ENCODE data around the gene SPATA46. TPM values are rescaled to one million over a fixed set of nuclear protein-coding genes. Genes with fewer than 3 reads are reported as not detected.

The SPATA46 gene
- total RNA-seq, 1 donor from 2014 or later = not detected

DNA sequence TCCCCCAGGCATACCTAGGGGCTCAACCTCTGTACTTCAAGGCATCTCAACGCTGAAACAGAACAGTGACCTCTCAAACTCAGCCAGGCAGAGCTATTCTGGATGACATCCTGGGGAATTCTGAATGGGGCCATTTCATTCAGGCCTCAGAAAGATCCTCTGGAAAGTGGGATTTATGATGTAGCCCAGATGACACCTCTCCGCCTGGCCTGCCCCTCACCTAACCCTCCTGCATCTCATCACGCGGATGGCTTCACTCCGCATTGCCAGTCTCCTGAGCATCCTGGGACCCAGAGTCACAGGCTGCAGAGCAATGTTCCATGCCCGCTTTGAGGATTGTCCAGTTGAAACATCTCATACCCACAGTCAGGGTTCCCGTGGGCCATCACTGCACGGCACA is 1.2 kb downstream of the SPATA46 start:
- DNase-seq (ENCODE audit: low read depth in 2 of 2) = no peak

DNA sequence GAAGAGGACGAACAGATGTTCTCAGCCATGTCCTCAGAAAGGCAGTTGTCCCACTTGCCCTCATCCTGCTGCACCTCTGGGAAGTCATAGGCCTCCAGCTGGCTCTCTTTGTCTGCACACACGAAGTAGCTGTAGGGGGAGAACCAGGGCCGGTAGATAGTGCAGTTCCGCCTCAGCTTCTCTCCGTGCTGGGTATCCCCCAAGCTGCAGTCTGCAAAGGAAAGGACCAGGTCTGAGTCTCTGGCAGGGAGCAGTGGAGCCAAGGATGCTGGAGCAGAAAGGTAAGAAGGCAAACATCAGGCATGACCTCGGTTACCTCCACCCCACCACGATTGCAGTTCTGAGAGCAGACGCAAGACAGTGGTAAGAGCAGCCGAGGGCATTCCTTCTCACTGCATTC is 2.2 kb downstream of the SPATA46 start:
- DNase-seq (ENCODE audit: low read depth in 2 of 2) = no peak

DNA sequence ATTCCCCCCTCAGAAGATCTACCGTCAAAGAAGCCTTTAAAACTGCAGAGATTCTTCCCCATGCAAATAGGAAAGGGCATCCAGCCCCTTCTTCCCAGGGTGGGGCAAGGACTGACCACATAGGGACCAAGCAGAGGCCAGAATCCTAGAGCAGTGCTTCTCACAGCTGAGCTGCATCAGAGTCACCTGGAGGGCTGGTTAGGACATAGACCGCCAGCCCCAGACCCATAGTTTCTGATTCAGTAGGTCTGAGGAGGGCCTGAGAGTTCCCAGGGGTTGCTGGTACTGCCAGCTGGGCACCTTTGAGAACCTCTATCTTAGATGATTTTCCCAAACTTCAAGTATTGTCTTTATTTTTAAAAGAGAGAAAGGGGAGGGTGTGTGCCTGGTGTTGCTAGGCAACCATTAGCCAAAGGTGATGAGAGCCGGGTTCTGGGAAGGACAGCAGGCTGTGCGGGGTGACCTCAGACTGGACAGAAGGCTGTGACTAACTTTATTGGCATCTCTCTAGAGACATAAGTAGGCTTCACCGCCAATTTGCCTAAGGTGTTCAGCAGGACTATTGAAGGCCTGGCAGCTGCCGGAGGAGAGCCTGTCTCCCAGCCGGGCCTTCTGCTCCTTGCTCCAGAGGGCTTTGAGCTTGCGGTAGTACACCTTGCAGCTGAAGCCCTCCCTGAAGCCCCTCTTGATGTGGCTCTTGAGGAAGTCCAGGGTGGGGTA is 3.0 kb downstream of the SPATA46 start:
- peak in 1 of 2 donors; percentile 44 for DNase-seq (ENCODE audit: low read depth in 2 of 2)

DNA sequence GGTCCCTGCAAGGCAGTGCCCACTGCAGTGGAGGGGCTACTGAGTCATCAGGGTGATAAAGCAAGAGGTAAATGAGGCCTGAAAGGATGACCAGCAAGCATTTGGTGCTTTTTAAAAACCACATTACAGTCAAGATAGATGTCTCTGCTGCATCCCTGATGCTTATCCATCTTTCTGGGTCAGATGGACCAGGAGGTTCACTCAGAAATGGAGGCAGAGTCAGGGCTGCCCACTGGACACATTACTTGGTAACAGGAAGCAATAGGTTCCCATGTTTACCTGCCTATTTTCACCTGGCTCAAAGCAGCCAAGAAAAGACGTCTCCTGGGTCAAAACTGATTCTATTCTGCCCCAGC is 3.6 kb downstream of the SPATA46 start:
- no peak for DNase-seq (ENCODE audit: low read depth in 2 of 2)

DNA sequence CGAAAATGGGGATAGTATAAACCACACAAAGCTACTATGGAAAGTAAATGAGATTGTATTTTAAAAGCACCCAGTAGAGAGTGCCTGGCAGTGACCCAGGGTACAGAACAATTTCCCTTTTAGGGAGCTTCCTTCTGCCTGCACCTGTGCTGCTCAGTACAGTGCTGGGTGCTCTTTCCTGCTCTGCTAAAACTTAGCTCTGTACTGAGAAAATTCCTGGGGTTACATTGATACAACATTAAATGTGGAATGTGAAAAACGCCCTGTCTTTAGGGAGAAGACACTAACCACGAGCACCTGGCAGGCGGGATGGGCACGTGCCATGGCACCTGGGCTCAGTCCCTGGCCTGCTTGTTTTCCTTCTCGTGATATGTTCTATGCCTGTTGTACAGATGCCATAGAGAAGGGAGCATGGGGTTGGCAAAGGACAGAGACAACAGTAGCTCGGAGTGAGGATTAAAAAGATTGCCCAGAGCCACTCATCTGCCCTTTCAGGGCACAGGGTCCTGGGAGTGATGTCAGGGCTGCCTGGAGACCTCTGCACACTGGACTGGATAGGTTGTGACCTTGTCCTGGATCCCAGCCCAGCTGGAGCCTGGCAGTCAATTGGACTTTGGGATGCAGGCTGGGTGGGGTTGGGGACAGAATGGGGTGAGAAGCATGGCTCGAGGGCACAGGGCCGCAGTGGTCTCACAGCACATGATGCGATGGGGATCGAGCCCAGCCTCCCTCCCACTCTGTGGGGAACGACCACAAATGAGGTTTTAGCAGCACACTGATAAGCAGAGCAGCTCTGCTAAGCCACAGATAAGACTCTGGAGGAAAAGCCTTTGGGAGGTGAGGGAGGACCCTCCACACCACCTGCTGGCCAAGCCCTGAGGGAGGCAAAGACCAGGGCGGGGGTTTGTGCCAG is 4.2 kb downstream of the SPATA46 start:
- DNase-seq (ENCODE audit: low read depth in 2 of 2) = no peak

DNA sequence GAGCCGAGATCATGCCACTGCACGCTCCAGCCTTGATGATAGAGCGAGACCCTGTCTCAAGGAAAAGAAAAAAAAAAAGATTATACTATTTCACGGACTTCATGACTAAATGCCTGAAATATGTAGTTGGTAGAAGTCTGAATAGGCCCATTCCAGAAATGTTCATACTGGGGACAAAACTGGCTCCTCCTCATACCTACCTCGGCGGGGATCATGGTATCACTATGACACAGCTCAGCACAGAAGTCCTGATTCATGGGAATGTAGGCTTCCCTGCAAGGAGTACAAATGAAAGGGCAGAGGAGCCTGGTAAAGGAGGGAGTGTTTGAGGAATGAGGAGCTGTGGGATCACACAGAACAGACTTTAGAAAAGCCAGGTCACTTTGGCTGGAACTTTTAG is 5.0 kb downstream of the SPATA46 start:
- DNase-seq (ENCODE audit: low read depth in 2 of 2) = no peak

DNA sequence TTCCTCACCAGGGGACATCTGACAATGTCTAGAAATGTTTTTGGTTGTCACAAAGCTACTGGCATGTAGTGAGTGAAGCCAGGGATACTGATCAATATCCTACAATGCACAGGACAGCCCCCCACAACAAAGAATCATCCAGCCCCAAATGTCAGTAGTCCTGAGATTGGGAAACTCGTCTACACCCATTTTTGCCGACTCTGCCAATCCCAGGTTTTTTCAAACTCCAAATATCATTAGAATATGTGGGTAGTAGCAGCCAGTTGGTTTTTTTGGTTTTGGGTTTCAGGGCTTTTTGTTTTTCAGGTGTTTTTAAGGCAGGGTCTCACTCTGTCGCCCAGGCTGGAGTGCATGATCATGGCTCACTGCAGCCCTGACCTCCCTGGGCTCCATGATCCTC is 5.9 kb downstream of the SPATA46 start:
- DNase-seq (ENCODE audit: low read depth in 2 of 2) = no peak

DNA sequence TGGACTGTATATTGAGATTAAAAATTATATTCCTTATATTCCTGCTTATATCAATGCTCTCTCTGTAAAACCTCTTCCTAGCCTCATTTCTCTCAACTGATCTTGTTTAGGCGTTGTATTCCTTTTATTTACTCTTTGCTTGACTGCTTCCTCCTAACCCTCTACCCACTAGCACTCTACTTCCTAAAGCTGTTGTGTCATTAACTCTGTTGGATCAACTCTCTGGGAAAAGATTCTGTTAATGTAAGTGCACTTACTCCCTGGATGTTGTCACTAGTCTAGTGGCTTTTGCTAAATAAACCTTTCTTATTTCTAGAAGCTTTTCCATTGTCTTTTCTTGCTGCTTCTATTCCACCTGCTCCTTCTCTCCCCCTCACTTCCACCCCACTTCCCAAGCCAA is 6.5 kb downstream of the SPATA46 start:
- DNase-seq (ENCODE audit: low read depth in 2 of 2) = no peak

DNA sequence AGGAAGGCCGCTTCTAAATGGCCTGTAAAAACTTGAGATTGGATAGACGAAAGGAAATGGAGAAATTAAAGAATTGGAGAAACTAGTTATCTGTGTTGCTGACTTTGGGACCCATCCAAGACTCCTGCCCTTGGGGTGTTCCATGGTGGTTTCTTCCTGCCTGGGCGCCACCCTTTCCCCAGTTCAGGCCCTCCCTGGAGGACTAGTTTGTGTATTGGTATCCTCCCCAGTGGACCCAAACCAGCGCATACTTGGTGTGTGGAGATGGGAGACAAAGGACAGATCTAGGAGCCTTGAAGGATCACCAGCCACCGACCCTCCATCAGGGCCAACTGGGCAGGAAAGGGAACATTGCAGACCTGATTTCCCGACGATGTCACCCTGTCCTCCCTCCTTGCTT is 7.1 kb downstream of the SPATA46 start:
- no peak for DNase-seq (ENCODE audit: low read depth in 2 of 2)

DNA sequence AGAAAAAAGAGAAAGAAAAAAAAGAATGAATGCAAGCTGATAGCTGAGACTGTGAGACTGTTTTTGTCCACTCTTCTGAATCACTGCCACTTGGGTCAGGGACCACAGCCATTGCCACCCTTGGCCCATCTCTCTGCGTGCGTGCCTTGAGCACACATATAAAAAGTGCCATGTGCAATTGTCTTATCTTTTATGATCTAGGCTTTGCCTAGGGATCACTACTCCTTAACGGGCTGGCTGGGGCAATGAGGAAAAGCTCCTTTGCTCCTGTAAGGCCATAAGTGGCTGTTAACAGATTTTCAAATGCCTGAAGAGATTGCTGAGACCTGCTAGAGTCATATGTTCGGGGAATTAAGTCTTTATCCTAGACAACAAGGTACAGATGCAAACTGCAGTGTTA is 8.2 kb downstream of the SPATA46 start:
- DNase-seq (ENCODE audit: low read depth in 2 of 2) = no peak

DNA sequence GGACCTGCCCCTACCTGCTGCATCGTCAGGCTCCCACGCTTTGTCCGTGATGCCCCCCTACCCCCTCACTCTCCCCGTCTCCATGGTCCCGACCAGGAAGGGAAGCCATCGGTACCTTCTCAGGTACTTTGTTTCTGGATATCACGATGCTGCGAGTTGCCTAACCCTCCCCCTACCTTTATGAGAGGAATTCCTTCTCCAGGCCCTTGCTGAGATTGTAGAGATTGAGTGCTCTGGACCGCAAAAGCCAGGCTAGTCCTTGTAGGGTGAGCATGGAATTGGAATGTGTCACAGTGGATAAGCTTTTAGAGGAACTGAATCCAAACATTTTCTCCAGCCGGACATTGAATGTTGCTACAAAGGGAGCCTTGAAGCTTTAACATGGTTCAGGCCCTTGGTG is 8.9 kb downstream of the SPATA46 start:
- DNase-seq (ENCODE audit: low read depth in 2 of 2) = no peak

DNA sequence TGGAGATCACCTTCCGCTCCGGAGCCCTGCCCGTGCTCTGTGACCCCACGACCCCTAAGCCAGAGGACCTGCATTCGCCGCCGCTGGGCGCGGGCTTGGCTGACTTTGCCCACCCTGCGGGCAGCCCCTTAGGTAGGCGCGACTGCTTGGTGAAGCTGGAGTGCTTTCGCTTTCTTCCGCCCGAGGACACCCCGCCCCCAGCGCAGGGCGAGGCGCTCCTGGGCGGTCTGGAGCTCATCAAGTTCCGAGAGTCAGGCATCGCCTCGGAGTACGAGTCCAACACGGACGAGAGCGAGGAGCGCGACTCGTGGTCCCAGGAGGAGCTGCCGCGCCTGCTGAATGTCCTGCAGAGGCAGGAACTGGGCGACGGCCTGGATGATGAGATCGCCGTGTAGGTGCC is 9.6 kb downstream of the SPATA46 start:
- DNase-seq (ENCODE audit: low read depth in 2 of 2) = no peak

DNA sequence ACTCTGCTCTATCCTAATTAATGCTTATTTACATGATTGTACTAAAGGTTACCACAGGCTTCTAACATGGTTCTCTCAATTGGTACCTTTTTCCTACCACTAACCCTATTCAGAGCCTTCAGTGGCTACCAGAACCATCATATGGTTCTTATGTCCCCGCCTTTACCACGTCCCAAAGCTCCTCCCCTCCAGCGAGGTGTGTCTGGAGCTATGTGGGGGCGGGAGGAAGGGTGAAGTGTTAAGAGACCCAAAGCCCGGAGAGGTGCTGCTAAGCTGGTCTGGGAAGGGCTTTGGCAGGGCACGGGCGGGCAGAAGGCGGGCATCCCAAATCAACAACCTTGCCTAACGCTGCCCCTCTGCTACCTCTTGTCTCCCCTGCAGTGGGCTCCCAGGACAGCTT is 10.0 kb downstream of the SPATA46 start:
- DNase-seq (ENCODE audit: low read depth in 2 of 2) = no peak

DNA sequence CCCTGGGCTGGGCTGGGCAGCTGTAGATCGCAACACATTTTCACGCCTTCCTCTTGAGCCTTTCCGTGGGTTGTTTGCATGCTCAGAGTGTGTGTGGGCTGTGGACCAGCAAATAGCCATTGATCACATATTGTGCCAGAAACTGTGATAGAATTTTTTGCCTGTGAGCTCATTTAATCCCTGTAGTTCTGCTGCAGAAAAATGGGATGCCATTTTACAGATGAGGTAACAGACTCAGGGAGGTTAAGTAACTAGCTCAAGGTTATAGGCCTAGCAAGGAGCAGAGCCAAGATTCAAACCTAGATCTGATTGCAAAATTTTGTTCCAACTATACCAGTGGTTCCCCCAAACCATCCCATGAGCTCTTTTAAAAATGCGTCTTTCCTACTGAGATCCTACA is 10.5 kb downstream of the SPATA46 start:
- DNase-seq (ENCODE audit: low read depth in 2 of 2) = no peak

DNA sequence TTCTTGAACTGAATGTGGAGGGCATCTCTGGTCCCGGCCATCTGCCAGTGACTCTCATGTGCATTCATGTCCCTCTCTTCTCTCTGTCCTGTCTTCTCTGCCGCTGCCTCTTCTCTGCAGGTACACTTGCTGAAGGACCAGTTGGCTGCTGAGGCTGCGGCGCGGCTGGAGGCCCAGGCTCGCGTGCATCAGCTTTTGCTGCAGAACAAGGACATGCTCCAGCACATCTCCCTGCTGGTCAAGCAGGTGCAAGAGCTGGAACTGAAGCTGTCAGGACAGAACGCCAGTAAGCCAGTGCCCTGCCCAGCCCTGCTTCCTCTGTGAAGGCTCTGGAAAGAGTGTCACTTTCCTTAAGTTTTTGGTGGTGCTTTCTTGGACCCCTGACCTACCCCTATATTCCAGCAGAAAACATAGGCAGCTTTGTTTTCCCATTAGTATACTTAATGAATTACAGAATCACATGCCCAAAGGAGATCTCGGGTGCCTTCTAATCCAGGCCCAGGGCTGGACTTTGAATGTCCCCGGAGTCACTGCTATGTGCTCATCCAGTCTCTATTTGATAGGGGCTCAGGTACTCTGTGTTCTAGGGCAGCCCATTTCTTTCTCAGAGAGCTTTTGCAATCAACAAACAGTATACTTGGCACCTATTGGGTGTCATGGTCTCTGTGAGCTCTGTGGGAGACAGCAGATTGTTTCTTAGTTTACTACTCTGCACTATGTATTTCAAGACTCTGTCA is 11.2 kb downstream of the SPATA46 start:
- DNase-seq (ENCODE audit: low read depth in 2 of 2) = no peak

DNA sequence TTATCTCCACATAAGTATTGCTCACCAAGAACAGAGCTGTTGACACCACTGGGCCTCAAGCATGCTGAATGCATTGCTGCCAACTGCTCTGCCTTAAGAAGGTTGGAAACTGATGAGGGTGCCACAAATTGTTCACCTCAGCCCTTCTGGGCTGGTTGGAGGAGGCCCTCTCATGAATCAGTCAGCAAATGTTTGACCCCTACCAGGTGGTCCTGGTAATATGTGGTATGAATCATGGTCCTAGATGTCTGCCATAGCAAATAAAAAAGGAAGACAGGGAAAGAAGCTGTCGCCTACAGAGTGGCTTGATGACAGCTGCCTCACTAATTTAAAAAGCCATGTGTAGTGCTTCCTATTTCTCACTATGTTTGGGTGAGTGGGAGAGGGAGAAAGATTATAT is 12.2 kb downstream of the SPATA46 start:
- no peak for DNase-seq (ENCODE audit: low read depth in 2 of 2)

DNA sequence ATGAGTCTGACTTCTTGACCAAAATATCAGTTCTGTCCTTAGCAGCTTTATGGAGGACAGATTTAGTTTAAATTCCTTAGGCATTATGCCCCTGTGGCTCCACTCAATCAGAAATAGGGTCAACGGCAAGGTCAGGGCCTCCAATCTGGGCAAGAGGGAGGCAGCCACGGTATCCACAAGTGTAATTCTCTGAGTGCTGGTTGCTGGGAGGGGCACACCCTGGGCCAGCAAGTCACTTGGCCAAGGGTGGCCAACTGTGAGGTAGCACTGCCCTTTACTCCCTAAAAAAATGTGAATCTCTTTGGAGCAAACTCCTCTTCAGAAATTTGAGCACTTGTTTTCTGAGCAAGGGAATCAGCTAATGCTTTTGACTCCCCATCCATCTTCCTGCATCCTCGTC is 12.8 kb downstream of the SPATA46 start:
- DNase-seq (ENCODE audit: low read depth in 2 of 2) = no peak

DNA sequence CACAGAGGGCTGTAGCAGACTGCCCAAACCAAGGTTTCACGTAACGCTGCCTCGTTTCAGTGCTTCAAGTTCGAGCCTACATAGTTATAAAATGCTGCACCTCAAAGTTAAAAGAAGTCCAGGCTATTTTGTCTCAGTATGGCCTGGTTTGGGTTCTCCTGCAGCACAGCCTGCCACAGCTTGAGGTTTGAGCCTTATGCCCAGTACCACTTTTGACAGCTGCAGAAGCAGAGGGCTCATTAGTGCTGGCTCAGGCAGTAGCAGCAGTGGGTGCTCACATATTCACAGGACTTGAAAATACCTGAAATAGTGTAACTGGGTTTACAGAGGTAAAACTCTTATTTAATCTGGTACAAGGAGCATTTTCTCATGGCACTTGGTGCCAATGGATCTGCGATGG is 15.3 kb downstream of the SPATA46 start:
- no peak for DNase-seq (ENCODE audit: low read depth in 2 of 2)

DNA sequence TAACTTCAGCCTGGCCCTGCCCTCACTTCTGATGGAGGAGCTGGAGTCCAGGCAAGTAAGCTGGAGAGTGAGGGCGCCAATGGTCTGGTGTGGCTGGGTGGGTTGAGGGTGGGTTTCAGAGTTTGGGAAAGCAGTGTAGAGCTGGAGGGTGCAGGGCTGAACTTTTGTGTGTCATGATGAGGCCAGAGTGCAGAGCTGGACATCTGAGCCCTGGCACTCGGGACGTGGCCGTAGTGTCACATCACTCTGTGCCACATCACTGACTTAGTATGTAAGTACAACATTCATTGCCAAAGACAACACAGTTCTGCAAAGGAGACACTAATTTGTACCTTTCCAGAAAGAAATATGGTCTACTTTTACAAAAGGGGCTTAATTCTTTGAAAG is 15.8 kb downstream of the SPATA46 start:
- DNase-seq (ENCODE audit: low read depth in 2 of 2) = no peak

DNA sequence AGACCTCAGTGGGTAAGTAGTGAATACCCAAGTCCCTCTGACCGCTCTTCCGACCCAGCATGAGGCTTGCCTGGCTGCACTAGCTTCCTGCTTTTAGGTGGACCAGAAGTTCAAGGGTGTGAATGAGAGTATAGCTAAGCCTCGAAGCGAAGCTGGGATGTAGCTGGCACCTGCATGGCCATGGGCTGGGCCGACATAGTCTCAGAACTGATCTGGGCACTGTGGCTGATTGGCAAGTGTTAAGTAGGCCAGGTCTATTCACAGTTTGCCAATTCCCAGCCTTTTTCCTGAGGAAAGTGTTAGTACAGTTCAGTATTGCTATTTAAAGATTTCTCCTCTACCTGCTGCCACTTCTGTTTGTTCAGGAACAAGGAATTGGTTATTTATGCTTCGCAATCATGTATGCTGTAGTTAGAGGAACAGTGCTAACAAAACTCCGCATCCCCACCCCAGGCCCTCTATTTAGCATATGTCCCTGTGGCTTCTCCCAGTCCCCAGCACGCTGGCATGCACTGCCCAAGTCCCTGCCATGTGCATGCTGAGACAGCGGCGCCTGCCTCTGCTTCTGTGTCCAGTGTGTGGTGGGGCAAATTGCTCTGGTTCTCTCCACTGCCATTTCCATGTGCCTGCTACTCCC is 16.3 kb downstream of the SPATA46 start:
- DNase-seq (ENCODE audit: low read depth in 2 of 2) = no peak

DNA sequence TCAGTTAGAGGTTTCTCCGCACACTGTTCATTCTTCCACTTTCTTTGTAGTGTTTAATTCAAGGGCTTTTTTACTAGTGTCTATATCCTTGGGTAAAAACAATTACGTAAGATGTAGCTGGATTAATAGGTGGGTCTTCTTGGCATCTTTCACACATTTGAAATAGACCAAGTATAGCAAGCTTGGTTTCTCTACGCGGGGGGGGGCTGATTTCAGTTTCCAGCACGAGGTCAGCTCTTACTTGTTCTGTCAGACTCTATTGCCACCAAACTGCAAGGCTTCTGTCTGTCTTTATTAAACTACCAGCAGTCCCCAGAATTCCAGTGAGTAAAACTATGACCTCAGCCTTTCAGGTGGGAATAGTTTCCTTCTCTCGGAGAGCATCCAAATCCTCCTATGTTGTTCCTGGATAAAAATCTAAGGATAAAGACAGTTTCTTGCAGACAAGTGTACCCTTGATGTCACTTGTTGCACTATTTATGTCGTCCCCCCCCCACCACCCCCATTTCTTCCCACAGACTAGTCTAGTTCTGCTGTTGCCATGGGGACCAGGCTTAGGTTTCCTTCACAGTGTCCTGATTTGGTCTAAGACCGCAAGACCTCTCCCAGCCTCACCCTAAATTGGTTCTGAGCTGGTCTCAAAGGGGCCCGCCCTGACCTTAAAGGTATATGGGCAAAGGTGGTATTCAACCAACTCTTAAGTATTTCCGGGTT is 17.0 kb downstream of the SPATA46 start:
- DNase-seq (ENCODE audit: low read depth in 2 of 2) = no peak
